ES-I3 (cell line): ENCODE measurements around the gene STIM1.

Experiments used
- H3K36me3 ChIP-seq: 2 replicates; pipeline ENCODE4 v1.6.1; 2013; ENCODE audit warnings: mild to moderate bottlenecking, low read length, control low read depth, moderate library complexity; ENCODE audit not compliant: insufficient read depth
- H3K4me1 ChIP-seq: 2 replicates; pipeline ENCODE4 v1.6.1; 2013; ENCODE audit warnings: mild to moderate bottlenecking, control low read depth, low read length; ENCODE audit not compliant: insufficient read depth
- H3K9ac ChIP-seq: 2 replicates; pipeline ENCODE4 v1.6.1; 2013; ENCODE audit warnings: low read depth, mild to moderate bottlenecking, low read length, moderate library complexity
- H3K9me3 ChIP-seq: 2 replicates; pipeline ENCODE4 v1.6.1; 2013; ENCODE audit warnings: mild to moderate bottlenecking, low read length, moderate library complexity; ENCODE audit not compliant: control insufficient read depth, insufficient read depth

STIM1 gene

DNA sequence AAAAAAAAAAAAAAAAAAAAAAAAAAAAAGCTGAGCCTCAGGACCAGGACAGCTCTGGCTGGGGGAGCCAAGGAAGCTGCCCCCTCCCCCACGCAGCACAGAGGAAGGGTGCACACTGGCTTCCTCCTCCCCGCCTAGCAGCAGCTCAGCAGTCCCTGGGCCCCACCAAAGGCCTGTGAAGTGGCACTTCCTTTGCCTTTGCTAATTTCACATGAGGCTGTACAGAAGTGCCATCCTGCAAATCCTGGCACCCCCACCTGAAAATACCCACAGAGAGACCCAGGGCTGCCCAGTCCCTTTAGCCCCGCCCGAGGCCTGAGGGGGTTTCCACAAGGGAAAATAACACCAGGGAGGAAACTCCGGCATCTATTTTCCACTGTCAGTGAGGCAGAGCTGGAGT lies 18.6 kb upstream of the STIM1 start:
- H3K9ac ChIP-seq = no peak overlapping the region
- H3K4me1 ChIP-seq = peaks cover 35% of the 10 kb centered on the region
- H3K36me3 ChIP-seq = no peaks in the 10 kb centered on the region
- no peaks in the 10 kb centered on the region for H3K9me3 ChIP-seq

GRCh38 chr11:3837793-3838192 lies 17.7 kb upstream of the STIM1 start:
- peaks cover 35% of the 10 kb centered on the region for H3K4me1 ChIP-seq
- H3K9me3 ChIP-seq = no peaks in the 10 kb centered on the region
- H3K36me3 ChIP-seq = no peaks in the 10 kb centered on the region
- no peak overlapping the region for H3K9ac ChIP-seq

- H3K9ac ChIP-seq = no peak overlapping the region
- H3K4me1 ChIP-seq = peaks cover 35% of the 10 kb centered on the region
- H3K36me3 ChIP-seq = no peaks in the 10 kb centered on the region
- no peaks in the 10 kb centered on the region for H3K9me3 ChIP-seq
These were observed 17.0 kb upstream of the STIM1 start for GRCh38 chr11:3838504-3838903.

DNA sequence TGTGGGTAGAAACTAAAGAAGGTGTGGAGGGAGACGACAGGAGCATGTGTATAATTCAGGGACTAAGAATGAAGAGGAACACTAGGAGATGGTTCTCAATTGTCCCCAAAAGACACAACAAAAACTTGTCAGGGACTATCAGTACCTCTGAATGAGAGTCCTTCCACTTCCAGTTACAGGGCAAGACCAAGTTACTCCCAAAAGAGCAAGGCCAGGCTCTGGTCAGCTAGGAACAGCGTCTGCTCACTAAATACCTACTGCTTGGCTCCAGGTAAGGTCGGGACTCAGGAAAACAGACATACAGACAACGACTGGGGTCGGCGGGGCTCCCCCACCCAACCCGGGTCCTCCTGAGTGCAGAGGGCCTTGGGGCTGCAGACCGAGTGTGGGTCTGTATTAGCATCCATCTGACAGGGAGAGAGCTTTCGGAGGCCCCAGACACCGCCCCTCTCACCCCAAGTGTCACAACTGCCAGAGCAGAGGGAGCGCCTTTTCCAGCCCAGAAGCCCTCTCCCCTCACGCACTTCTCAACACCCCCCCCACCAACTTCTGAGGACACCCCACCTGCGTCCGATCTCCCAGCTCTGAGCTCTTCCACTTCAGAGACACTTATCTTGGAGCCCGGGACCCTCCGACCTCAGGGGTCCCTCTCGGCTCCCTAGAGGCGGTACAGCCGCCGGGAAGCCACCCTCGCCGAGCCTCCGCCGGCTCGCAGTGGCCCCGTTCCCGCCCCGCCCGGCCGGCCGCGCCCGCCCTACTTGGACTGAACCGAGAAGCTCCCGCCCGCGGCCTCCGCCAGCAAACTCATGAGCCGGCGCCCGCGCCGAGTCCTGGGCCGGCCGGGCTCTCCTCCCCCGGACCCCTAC lies 15.2 kb upstream of the STIM1 start:
- H3K36me3 ChIP-seq = no peaks in the 10 kb centered on the region

DNA sequence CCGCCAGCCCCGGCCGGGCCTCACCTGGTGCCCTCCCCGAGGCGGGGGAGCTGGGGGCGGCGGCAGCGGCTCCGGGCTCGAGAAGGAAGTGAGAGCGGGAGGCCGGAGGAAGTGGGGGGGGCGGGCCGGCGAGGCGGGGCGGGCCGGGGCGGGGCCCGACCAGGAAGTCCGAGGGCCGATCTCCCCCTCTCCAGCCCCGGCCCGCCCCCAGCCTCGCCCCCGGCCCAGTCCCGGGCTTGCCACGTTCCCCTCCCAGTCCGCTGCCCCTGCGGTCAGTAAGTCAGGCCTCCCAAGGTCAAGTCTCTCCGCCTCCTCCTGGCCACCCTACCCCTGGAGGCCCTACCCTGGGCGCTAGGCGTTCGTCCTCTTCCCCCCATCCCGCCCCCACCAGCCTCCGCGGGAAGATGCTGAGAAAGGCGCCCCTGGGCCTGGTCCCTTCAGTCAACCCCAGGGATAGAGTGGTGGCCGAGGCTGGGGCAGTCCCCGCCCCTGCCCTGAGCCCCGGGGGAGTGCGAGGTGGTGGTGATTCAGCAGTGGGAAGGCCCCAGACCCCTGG lies 14.5 kb upstream of the STIM1 start, which contains the start of gene RHOG:
TSS of gene RHOG (minus strand) at position 90 of the 556 bp plus-strand sequence. CDS start 12,821 bp downstream, outside the sequence.
- Histone ChIP-seq H3K4me1 (peaks cover 17% of the 10 kb centered on the region), H3K36me3 (no peaks in the 10 kb centered on the region), H3K9ac (peak within 1 kb of the TSS; percentile 77), H3K9me3 (no peaks in the 10 kb centered on the region)

More for the DNA sequence above, 15.2 kb upstream of the STIM1 start:
- Histone ChIP-seq H3K4me1 (peaks cover 20% of the 10 kb centered on the region), H3K9me3 (no peaks in the 10 kb centered on the region), H3K9ac (peak overlapping the region; percentile 77)

- H3K9ac ChIP-seq = peak overlapping the region; percentile 62
- H3K9me3 ChIP-seq = no peaks in the 10 kb centered on the region
- H3K36me3 ChIP-seq = no peaks in the 10 kb centered on the region
- H3K4me1 ChIP-seq = peaks cover 18% of the 10 kb centered on the region
These were observed 13.8 kb upstream of the STIM1 start for GRCh38 chr11:3841426-3842350.

- Histone ChIP-seq H3K36me3 (no peaks in the 10 kb centered on the region), H3K4me1 (peaks cover 9% of the 10 kb centered on the region), H3K9ac (no peak overlapping the region), H3K9me3 (no peaks in the 10 kb centered on the region)
These were observed 12.1 kb upstream of the STIM1 start for GRCh38 chr11:3843326-3843725.

DNA sequence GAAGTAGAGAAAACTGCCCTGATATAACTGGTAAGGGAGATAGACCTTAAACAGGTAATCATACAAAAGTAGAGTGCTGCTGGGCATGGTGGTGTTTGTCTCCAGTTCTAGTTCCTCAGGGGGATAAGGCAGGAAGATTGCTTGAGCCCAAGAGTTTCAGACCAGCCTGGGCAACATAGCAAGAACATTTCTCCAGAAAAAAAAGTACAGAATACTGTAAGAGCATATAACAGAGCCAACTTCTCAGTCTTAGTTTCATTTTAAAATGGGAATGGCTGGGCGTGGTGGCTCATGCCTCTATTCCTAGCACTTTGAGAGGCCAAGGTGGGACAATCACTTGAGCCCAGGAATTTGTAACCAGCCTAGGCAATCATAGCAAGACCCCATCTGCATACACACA lies 10.2 kb upstream of the STIM1 start:
- H3K9ac ChIP-seq = no peak overlapping the region
- no peaks in the 10 kb centered on the region for H3K9me3 ChIP-seq
- H3K4me1 ChIP-seq = peaks cover 3% of the 10 kb centered on the region; the same call in 1 of the 2 replicates
- no peaks in the 10 kb centered on the region for H3K36me3 ChIP-seq

DNA sequence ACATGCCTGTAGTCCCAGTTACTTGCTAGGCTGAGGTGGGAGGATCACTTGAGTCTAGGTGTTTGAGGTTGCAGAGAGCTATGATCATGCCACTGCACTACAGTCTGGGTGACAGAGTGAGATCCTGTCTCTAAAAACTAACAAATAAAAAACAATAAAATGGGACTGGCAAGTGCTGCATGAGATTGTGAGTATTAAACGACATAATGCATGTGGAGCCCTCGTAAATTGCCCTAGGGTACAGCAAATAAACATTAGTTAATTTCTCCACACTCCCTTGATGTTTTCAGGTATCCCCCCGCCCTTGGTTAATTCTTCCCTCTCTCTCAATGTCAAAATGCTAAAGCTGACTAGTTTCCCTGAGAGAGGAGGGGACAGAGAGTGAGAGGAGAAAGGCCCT lies 9.8 kb upstream of the STIM1 start:
- Histone ChIP-seq H3K9ac (no peak overlapping the region), H3K9me3 (no peaks in the 10 kb centered on the region), H3K36me3 (no peaks in the 10 kb centered on the region), H3K4me1 (peaks cover 3% of the 10 kb centered on the region; the same call in 1 of the 2 replicates)

DNA sequence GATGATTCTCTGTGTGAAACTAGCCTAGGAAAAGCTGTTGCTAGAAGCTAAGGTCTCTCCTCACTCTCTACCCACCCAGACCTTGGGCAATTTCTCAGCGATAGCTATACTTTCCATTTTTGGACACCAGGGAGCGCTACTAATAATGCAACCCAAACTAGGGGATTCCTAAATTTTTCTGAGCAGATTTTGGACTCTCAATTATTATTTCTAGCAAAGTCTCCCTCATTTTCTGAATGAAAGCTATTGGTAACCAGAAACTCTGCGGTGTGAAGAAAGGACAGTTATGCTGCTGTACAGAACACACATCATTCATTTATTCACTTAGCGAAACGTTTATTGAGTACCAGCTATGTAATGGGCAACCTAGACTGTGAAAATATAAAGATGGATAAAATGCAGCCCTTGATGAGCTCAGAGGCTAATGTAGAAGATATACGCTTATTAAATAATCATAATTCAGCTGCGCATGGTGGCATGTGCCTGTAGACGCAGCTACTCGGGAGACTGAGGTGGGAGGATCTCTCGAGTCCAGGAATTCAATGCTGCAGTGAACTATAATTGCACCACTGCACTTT lies 6.1 kb upstream of the STIM1 start:
- peaks cover 9% of the 10 kb centered on the region; the same call in 1 of the 2 replicates for H3K4me1 ChIP-seq
- H3K9ac ChIP-seq = no peak overlapping the region
- H3K9me3 ChIP-seq = no peaks in the 10 kb centered on the region
- H3K36me3 ChIP-seq = no peaks in the 10 kb centered on the region

DNA sequence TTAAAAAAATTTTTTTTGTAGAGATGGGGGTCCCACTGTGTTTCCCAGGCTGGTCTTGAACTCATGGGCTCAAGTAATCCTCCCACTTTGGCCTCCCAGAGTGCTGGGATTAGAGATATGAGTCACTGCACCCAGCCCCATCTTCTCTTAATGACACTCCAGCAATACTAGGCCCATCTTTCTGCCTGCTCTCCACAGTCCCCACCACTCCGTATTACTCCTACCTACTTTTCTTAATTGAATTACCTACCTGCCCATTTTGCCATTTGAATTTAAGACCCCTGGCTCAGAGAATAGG lies 2.0 kb upstream of the STIM1 start:
- no peaks in the 10 kb centered on the region for H3K36me3 ChIP-seq
- H3K9me3 ChIP-seq = no peaks in the 10 kb centered on the region
- no peak overlapping the region for H3K9ac ChIP-seq
- peaks cover 16% of the 10 kb centered on the region for H3K4me1 ChIP-seq

GRCh38 chr11:3853899-3854659 lies 1.4 kb upstream of the STIM1 start:
- H3K9ac ChIP-seq = peak overlapping the region; percentile 95
- no peaks in the 10 kb centered on the region for H3K9me3 ChIP-seq
- H3K36me3 ChIP-seq = no peaks in the 10 kb centered on the region
- peaks cover 17% of the 10 kb centered on the region for H3K4me1 ChIP-seq

GRCh38 chr11:3854660-3854976 lies 846 bp upstream of the STIM1 start:
- Histone ChIP-seq H3K36me3 (no peaks in the 10 kb centered on the region), H3K9ac (peak overlapping the region; percentile 95), H3K9me3 (no peaks in the 10 kb centered on the region), H3K4me1 (peaks cover 23% of the 10 kb centered on the region)
